Mesenchymal stem cell (in vitro differentiated cells and primary cell): ENCODE data around the gene LRRC74A.

Source experiments
- DNase-seq: peaks from one replicate; pipeline ENCODE4 v3.0.0-alpha.2; 2013
- H2AFZ ChIP-seq: one replicate; pipeline ENCODE4 v1.6.1; 2013; ENCODE audit warnings: low read depth, mild to moderate bottlenecking, control low read depth, inconsistent platforms, low read length, moderate library complexity
- H2AK5ac ChIP-seq: 2 replicates; pipeline ENCODE4 v1.6.1; 2013; ENCODE audit warnings: low read length, moderate library complexity, mild to moderate bottlenecking, inconsistent platforms; ENCODE audit not compliant: severe bottlenecking
- H2BK120ac ChIP-seq: one replicate; pipeline ENCODE4 v1.6.1; 2013; ENCODE audit warnings: low read depth, mild to moderate bottlenecking, inconsistent platforms, low read length, moderate library complexity
- H2BK12ac ChIP-seq, 2 experiments: one replicate each; pipeline ENCODE4 v1.6.1; 2013; ENCODE audit warnings: inconsistent platforms in 2 of 2, low read length in 2 of 2, mild to moderate bottlenecking in 2 of 2, moderate library complexity in 2 of 2, control low read depth in 1 of 2
- H2BK15ac ChIP-seq: one replicate; pipeline ENCODE4 v1.6.1; 2013; ENCODE audit warnings: mild to moderate bottlenecking, low read depth, inconsistent platforms; ENCODE audit not compliant: poor library complexity, severe bottlenecking
- H2BK5ac ChIP-seq: 2 replicates; pipeline ENCODE4 v1.6.1; 2013; ENCODE audit warnings: low read depth, mild to moderate bottlenecking, low read length, control low read depth, inconsistent platforms; ENCODE audit not compliant: poor library complexity, severe bottlenecking
- H3K14ac ChIP-seq, 2 experiments: one replicate each; pipeline ENCODE4 v1.6.1; 2013; ENCODE audit warnings: inconsistent platforms in 2 of 2, low read length in 2 of 2, control low read depth in 1 of 2, mild to moderate bottlenecking in 1 of 2, moderate library complexity in 1 of 2
- H3K18ac ChIP-seq, 2 experiments: one replicate each; pipeline ENCODE4 v1.6.1; 2013; ENCODE audit warnings: inconsistent platforms in 2 of 2, low read length in 2 of 2, control low read depth in 1 of 2, low read depth in 1 of 2, mild to moderate bottlenecking in 1 of 2
- H3K23ac ChIP-seq, 2 experiments: one replicate each; pipeline ENCODE4 v1.6.1; 2013; ENCODE audit warnings: inconsistent platforms in 2 of 2, low read length in 2 of 2, mild to moderate bottlenecking in 2 of 2, moderate library complexity in 2 of 2, control low read depth in 1 of 2
- H3K27ac ChIP-seq: 2 replicates; pipeline ENCODE4 v1.5.1; 2013; ENCODE audit warnings: mild to moderate bottlenecking, moderate library complexity, low read length, control low read depth, inconsistent platforms; ENCODE audit not compliant: poor library complexity, severe bottlenecking
- H3K27me3 ChIP-seq, 2 experiments: 2 replicates each; pipeline versions ENCODE4 v1.6.1 to v1.7.0; 2013; ENCODE audit warnings: low read length in 2 of 2, mild to moderate bottlenecking in 2 of 2, moderate library complexity in 2 of 2, control low read depth in 1 of 2, inconsistent platforms in 1 of 2; ENCODE audit not compliant: control insufficient read depth in 1 of 2, insufficient read depth in 1 of 2
- H3K36me3 ChIP-seq, 2 experiments: 2 replicates each; pipeline versions ENCODE4 v1.6.1 to v1.7.0; 2013; ENCODE audit warnings: low read length in 2 of 2, control low read depth in 1 of 2, inconsistent platforms in 1 of 2, low read depth in 1 of 2, mild to moderate bottlenecking in 1 of 2; ENCODE audit not compliant: insufficient read depth in 2 of 2, control insufficient read depth in 1 of 2
- H3K4ac ChIP-seq, 2 experiments: one replicate each; pipeline ENCODE4 v1.6.1; 2013; ENCODE audit warnings: inconsistent platforms in 2 of 2, low read length in 2 of 2, mild to moderate bottlenecking in 2 of 2, moderate library complexity in 2 of 2, control low read depth in 1 of 2, low read depth in 1 of 2
- H3K4me1 ChIP-seq: 2 replicates; pipeline ENCODE4 v1.6.1; 2013; ENCODE audit warnings: low read depth, low read length, control low read depth; ENCODE audit not compliant: control insufficient read depth, insufficient read depth
- H3K4me2 ChIP-seq: 2 replicates; pipeline ENCODE4 v1.6.1; 2013; ENCODE audit warnings: low read length, mild to moderate bottlenecking, inconsistent platforms; ENCODE audit not compliant: poor library complexity, severe bottlenecking
- H3K4me3 ChIP-seq, 2 experiments: 2 replicates each; pipeline versions ENCODE4 v1.5.1 to v1.7.0; 2013; ENCODE audit warnings: low read length in 2 of 2, mild to moderate bottlenecking in 2 of 2, control low read depth in 1 of 2, low read depth in 1 of 2; ENCODE audit not compliant: insufficient read depth in 1 of 2
- H3K79me1 ChIP-seq: replicated peaks from 2 replicates; pipeline ENCODE4 v1.6.1; 2013; ENCODE audit warnings: mild to moderate bottlenecking, control low read depth, low read length, inconsistent platforms; ENCODE audit not compliant: poor library complexity, severe bottlenecking
- H3K9ac ChIP-seq: 2 replicates; pipeline ENCODE4 v1.7.0; 2013; ENCODE audit warnings: mild to moderate bottlenecking, low read length, moderate library complexity
- H3K9me3 ChIP-seq: 2 replicates; pipeline ENCODE4 v1.7.0; 2013; ENCODE audit warnings: mild to moderate bottlenecking, low read length; ENCODE audit not compliant: control insufficient read depth
- H4K8ac ChIP-seq: one replicate; pipeline ENCODE4 v1.6.1; 2013; ENCODE audit warnings: inconsistent platforms, mild to moderate bottlenecking, low read length, moderate library complexity
- H4K91ac ChIP-seq: one replicate; pipeline ENCODE4 v1.6.1; 2013; ENCODE audit warnings: mild to moderate bottlenecking, low read length, inconsistent platforms
- WGBS: methylation state at CpG from one replicate; pipeline ENCODE4 v1.1.7; 2013; ENCODE audit warnings: mixed read lengths; 5-methylcytosine and 5-hydroxymethylcytosine counted together

The LRRC74A gene

DNA sequence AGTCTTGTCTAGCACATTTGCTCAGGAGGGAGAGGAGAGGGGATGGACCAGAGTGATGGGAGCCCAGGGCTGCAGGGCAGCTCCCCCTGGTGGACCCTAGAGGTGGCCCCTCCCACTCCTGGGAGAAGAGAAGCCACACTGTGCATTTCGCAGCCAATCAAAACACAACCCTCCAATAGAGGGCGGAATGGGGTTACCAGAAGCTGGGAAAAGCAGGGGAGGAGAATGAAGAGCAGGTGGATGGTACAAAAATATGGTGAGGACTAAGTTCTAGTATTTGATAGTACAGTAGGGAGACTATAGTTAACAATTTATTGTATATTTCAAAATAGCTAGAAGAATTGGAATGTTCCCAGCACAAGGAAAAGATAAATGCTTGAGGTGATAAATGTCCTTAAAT, 41.3 kb upstream of the LRRC74A start:
- WGBS = no CpG with 5 or more reads among the region's 2 CpGs
- Histone ChIP-seq H3K27ac (no peak overlapping the region), H2BK5ac (no peak overlapping the region), H3K9me3 (no peaks in the 10 kb centered on the region), H2AK5ac (no peak overlapping the region), H3K4me3 (no peak overlapping the region), H3K79me1 (peaks cover 3% of the 10 kb centered on the region), H3K18ac (no peak overlapping the region), H3K36me3 (peaks cover 45 to 70% of the 10 kb centered on the region in 2 experiments), H3K4ac (no peak overlapping the region), H3K23ac (no peak overlapping the region), H3K4me2 (no peak overlapping the region), H3K27me3 (no peaks in the 10 kb centered on the region), H4K8ac (no peak overlapping the region), H2AFZ (no peak overlapping the region), H3K9ac (no peak overlapping the region), H3K4me1 (peaks cover 7% of the 10 kb centered on the region), H2BK12ac (no peak overlapping the region), H3K14ac (no peak overlapping the region), H2BK15ac (no peak overlapping the region), H2BK120ac (no peak overlapping the region), H4K91ac (no peak overlapping the region)
- peak; percentile 87 for DNase-seq

DNA sequence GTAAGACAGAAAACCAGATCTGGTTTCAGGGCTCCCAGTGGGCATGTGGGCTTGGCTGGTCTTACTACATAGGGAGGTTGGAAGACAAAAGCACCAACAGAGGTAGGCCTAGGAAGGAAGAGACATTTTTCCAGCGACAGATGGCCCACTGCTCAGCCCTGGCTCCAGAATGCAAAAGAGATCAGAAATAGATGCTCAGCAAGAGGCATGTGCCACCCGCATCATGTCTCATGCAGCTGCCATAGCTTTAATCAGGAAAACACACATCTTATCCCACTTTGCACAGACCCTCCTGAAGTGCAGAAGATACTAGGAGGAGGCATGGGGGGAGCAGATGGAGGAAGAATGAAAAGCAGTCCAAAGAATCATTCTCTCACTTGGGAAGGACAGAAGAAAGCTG, 39.6 kb upstream of the LRRC74A start:
- 100% methylated on average over 1 of the region's 2 CpGs for WGBS
- DNase-seq = no peak
- Histone ChIP-seq H4K91ac (no peak overlapping the region), H2BK120ac (no peak overlapping the region), H2AK5ac (no peak overlapping the region), H3K27me3 (no peaks in the 10 kb centered on the region), H2BK5ac (no peak overlapping the region), H2BK12ac (no peak overlapping the region), H3K9me3 (no peaks in the 10 kb centered on the region), H2AFZ (no peak overlapping the region), H3K4me2 (no peak overlapping the region), H3K4me3 (no peak overlapping the region), H3K4me1 (peaks cover 5% of the 10 kb centered on the region), H3K79me1 (peaks cover 3% of the 10 kb centered on the region), H3K18ac (no peak overlapping the region), H3K27ac (no peak overlapping the region), H2BK15ac (no peak overlapping the region), H3K14ac (no peak overlapping the region), H4K8ac (no peak overlapping the region), H3K36me3 (peaks cover 60 to 68% of the 10 kb centered on the region in 2 experiments), H3K9ac (no peak overlapping the region), H3K23ac (no peak overlapping the region), H3K4ac (no peak overlapping the region)

- no peak overlapping the region for H3K4ac ChIP-seq
- no peaks in the 10 kb centered on the region for H3K79me1 ChIP-seq
- H3K4me1 ChIP-seq = no peaks in the 10 kb centered on the region
- DNase-seq = no peak
- H3K27me3 ChIP-seq = no peaks in the 10 kb centered on the region
- no peak overlapping the region for H3K27ac ChIP-seq
- no peak overlapping the region for H2AK5ac ChIP-seq
- no peak overlapping the region for H2BK120ac ChIP-seq
- no peak overlapping the region for H3K23ac ChIP-seq
- H2BK5ac ChIP-seq = no peak overlapping the region
- H3K36me3 ChIP-seq = peaks cover 36 to 52% of the 10 kb centered on the region in 2 experiments
- no peak overlapping the region for H4K8ac ChIP-seq
- no peak overlapping the region for H2BK15ac ChIP-seq
- H3K4me2 ChIP-seq = no peak overlapping the region
- H3K14ac ChIP-seq = no peak overlapping the region
- 100% methylated on average over 1 of the region's 2 CpGs for WGBS
- no peak overlapping the region for H3K18ac ChIP-seq
- no peak overlapping the region for H3K9ac ChIP-seq
- no peak overlapping the region for H2BK12ac ChIP-seq
- no peak overlapping the region for H4K91ac ChIP-seq
- H3K9me3 ChIP-seq = no peaks in the 10 kb centered on the region
- no peak overlapping the region for H3K4me3 ChIP-seq
- no peak overlapping the region for H2AFZ ChIP-seq
Observed at GRCh38 chr14:76792422-76792821, 33.8 kb upstream of the LRRC74A start.

DNA sequence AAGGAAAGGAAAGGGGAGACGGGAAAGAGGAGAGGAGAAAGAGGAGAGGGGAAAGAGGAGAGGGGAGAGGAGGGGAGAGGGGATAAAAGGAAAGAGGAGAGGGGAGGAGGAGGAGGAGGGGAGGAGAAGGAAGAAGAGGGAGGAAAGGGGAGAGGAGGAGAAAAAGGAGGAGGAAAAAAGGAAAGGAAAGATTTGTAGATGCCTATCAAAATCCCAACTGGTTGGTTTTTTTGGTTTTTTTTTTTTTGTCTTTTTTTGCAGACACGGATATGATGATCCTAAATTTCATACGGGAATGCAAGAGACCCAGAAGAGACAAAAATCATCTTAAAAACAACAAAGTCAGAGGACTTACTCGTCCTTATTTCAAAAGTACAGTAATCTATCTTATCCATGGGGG, 32.9 kb upstream of the LRRC74A start:
- H3K4ac ChIP-seq = no peak overlapping the region
- H4K91ac ChIP-seq = no peak overlapping the region
- no peak overlapping the region for H2AFZ ChIP-seq
- H3K14ac ChIP-seq = no peak overlapping the region
- H3K4me2 ChIP-seq = no peak overlapping the region
- H3K23ac ChIP-seq = no peak overlapping the region
- H2BK5ac ChIP-seq = no peak overlapping the region
- no peaks in the 10 kb centered on the region for H3K79me1 ChIP-seq
- no peaks in the 10 kb centered on the region for H3K4me1 ChIP-seq
- no peak overlapping the region for H2BK15ac ChIP-seq
- no peak overlapping the region for H2BK12ac ChIP-seq
- no peak overlapping the region for H3K4me3 ChIP-seq
- no peak overlapping the region for H2BK120ac ChIP-seq
- H3K18ac ChIP-seq = no peak overlapping the region
- H3K27me3 ChIP-seq = no peaks in the 10 kb centered on the region
- H2AK5ac ChIP-seq = no peak overlapping the region
- no peak overlapping the region for H3K27ac ChIP-seq
- H4K8ac ChIP-seq = no peak overlapping the region
- H3K36me3 ChIP-seq = peaks cover 27 to 51% of the 10 kb centered on the region in 2 experiments
- WGBS = 93% methylated on average over 3 of the region's 4 CpGs
- no peak overlapping the region for H3K9ac ChIP-seq
- no peak for DNase-seq
- no peaks in the 10 kb centered on the region for H3K9me3 ChIP-seq
